Keratinocyte (primary cell): ENCODE results near the gene HCN1. TPM values are rescaled to one million over a fixed set of nuclear protein-coding genes. Genes with fewer than 3 reads are reported as not detected.

Experiments used
- DNase-seq: peaks from one replicate; pipeline ENCODE4 v3.0.0-alpha.2; 2011; ENCODE audit warnings: low read depth, missing footprints, low spot score
- FAIRE-seq: peaks from 2 replicates; lab custom pipeline; 2011; peaks lifted over from hg19 to GRCh38; lab: Jason Lieb, UNC
- H2AFZ ChIP-seq: 2 replicates; pipeline ENCODE4 v1.6.0; 2012; ENCODE audit warnings: low read length, control low read depth, inconsistent platforms; ENCODE audit not compliant: control insufficient read depth
- H3K27ac ChIP-seq: 2 replicates; pipeline ENCODE4 v1.5.1; 2011; ENCODE audit warnings: low read length; ENCODE audit not compliant: control insufficient read depth, insufficient read depth
- H3K27me3 ChIP-seq: 3 replicates; pipeline ENCODE4 v1.6.0; 2011; ENCODE audit warnings: low read length; ENCODE audit not compliant: control insufficient read depth, insufficient read depth; ENCODE audit errors: extremely low read depth
- H3K36me3 ChIP-seq, 2 experiments: 2 replicates in 1 of 2; 3 replicates in 1 of 2; pipeline ENCODE4 v1.5.1; 2011; ENCODE audit warnings: low read length in 2 of 2, mild to moderate bottlenecking in 1 of 2; ENCODE audit not compliant: control insufficient read depth in 2 of 2, insufficient read depth in 2 of 2; ENCODE audit errors: extremely low read depth in 1 of 2
- H3K4me1 ChIP-seq: 3 replicates; pipeline ENCODE4 v1.5.1; 2011; ENCODE audit warnings: low read length; ENCODE audit not compliant: control insufficient read depth, insufficient read depth; ENCODE audit errors: extremely low read depth
- H3K4me2 ChIP-seq: 3 replicates; pipeline ENCODE4 v1.6.0; 2011; ENCODE audit warnings: low read depth, low read length; ENCODE audit not compliant: control insufficient read depth, insufficient read depth; ENCODE audit errors: extremely low read depth
- H3K4me3 ChIP-seq, 3 experiments: fragments of 200-600 bp in 1 of 3; sonication (generic) in 1 of 3; 2 replicates in 2 of 3; 3 replicates in 1 of 3; pipeline ENCODE4 v1.5.1; 2011 to 2016; ENCODE audit warnings: low read length in 3 of 3, mild to moderate bottlenecking in 3 of 3, control low read depth in 2 of 3, inconsistent platforms in 1 of 3, low read depth in 1 of 3, mixed read lengths in 1 of 3, mixed run types in 1 of 3, moderate library complexity in 1 of 3; ENCODE audit not compliant: control insufficient read depth in 2 of 3, insufficient read depth in 2 of 3; ENCODE audit errors: extremely low read depth in 1 of 3
- H3K79me2 ChIP-seq: 2 replicates; pipeline ENCODE4 v1.6.0; 2012; ENCODE audit warnings: low read length; ENCODE audit not compliant: control insufficient read depth, insufficient read depth
- H3K9ac ChIP-seq: 3 replicates; pipeline ENCODE4 v1.6.0; 2011; ENCODE audit warnings: low read length; ENCODE audit not compliant: control insufficient read depth, insufficient read depth; ENCODE audit errors: extremely low read depth
- H3K9me1 ChIP-seq: 3 replicates; pipeline ENCODE4 v1.6.0; 2011; ENCODE audit warnings: low read length; ENCODE audit not compliant: control insufficient read depth, insufficient read depth; ENCODE audit errors: extremely low read depth
- H3K9me3 ChIP-seq: 2 replicates; pipeline ENCODE4 v1.5.1; 2012; ENCODE audit warnings: low read depth, low read length; ENCODE audit not compliant: control insufficient read depth
- H4K20me1 ChIP-seq: 3 replicates; pipeline ENCODE4 v1.6.0; 2011; ENCODE audit warnings: low read length; ENCODE audit not compliant: control insufficient read depth, insufficient read depth; ENCODE audit errors: extremely low read depth
- EZH2 ChIP-seq: IDR thresholded peaks from one replicate; pipeline ENCODE4 v1.6.1; 2012; ENCODE audit warnings: inconsistent platforms, mild to moderate bottlenecking, low read length, moderate library complexity
- dilution Hi-C: fragments of 300-500 bp; cut with MboI; formaldehyde crosslinking; loops from one replicate; pipeline ENCODE4 v1.7.0; 2020; ENCODE audit warnings: low sequenced_read_pairs; ENCODE audit not compliant: extremely low pct_ligation_motif_present
- polyA plus RNA-seq, 5 experiments: library from polyadenylated mRNA; depleted of rRNA in 3 of 5; stranded (reverse) in 3 of 5; stranded (forward) in 1 of 5; unstranded in 1 of 5; fragments of >200 nt; gene quantifications; 1 replicate in 1 of 5; 2 replicates in 3 of 5; 3 replicates in 1 of 5; pipeline versions ENCODE4 v1.2.1 to v1.2.3, GENCODE V29; 2011 to 2012; ENCODE audit warnings: missing spikeins in 2 of 5, low read depth in 1 of 5, low replicate concordance in 1 of 5
- TF ChIP-seq, protein P1 (sequence below), 3 experiments: IDR thresholded peaks in 1 of 3; conservative IDR thresholded peaks in 1 of 3; optimal IDR thresholded peaks in 1 of 3; 2 replicates in 2 of 3; 3 replicates in 1 of 3; pipeline versions ENCODE3 to v1.5.1; 2011; ENCODE audit warnings: low read length in 3 of 3, mild to moderate bottlenecking in 3 of 3, moderate library complexity in 2 of 3, control low read depth in 1 of 3, inconsistent platforms in 1 of 3; ENCODE audit not compliant: insufficient read depth in 2 of 3; ENCODE audit errors: extremely low read depth in 1 of 3

Gene HCN1
- polyA plus RNA-seq, 1 donor (not counting 4 experiments of a cell fraction or from before 2014, with no cell fraction given) = not detected

DNA sequence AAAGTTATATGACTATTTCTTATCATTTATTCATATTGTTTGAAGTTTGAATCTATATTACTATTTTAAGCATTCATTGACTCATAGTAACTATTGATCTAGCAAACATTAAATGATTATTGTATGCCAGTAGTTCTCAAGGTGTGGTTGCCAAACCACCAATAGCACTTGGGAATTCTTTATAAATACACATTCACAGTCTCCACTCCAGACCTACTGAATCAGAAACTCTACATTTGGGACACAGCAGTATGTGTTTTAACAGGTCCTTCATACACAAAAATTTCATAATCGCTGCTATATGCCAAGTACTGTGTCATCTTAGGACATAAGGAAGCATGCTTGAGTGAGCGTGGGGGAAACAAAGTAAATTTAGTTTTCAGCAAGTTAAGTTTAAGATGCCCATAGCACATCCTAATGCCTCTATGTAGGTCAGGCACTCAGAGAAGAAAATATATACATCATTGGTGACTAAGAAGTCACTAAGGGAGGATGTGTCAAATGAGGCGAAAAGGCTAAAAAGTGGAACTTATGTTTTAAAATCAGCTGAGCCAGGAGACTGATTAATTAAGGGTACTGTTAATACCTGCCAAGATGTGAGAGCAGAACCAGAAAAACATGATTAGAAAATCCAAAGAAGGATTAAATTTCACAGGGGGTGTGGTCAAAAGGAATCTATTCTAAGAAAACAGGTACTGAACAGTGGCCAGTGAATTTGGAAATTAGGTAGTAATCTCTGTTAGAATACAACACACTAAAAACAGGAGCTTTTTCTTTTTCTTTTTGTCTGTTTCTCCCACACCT, 340.8 kb downstream of the HCN1 start:
- no peaks in the 10 kb centered on the region for H3K27me3 ChIP-seq
- H3K4me1 ChIP-seq = no peaks in the 10 kb centered on the region
- H3K27ac ChIP-seq = no peak overlapping the region
- TF ChIP-seq, protein P1, sequence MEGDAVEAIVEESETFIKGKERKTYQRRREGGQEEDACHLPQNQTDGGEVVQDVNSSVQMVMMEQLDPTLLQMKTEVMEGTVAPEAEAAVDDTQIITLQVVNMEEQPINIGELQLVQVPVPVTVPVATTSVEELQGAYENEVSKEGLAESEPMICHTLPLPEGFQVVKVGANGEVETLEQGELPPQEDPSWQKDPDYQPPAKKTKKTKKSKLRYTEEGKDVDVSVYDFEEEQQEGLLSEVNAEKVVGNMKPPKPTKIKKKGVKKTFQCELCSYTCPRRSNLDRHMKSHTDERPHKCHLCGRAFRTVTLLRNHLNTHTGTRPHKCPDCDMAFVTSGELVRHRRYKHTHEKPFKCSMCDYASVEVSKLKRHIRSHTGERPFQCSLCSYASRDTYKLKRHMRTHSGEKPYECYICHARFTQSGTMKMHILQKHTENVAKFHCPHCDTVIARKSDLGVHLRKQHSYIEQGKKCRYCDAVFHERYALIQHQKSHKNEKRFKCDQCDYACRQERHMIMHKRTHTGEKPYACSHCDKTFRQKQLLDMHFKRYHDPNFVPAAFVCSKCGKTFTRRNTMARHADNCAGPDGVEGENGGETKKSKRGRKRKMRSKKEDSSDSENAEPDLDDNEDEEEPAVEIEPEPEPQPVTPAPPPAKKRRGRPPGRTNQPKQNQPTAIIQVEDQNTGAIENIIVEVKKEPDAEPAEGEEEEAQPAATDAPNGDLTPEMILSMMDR (optimal IDR thresholded peaks at IDR 0.05 in 1 of 3, IDR thresholded peaks at IDR 0.05 in 1 of 3, conservative IDR thresholded peaks at IDR 0.05 in 1 of 3; ENCODE audit: extremely low read depth in 1 of 3, insufficient read depth in 2 of 3, low read length in 3 of 3) = no peak
- no peak for TF ChIP-seq EZH2
- dilution Hi-C loops = no loop called here
- FAIRE-seq (no peak), DNase-seq (no peak)
- H4K20me1 ChIP-seq = no peaks in the 10 kb centered on the region
- H3K9ac ChIP-seq = no peak overlapping the region
- H3K4me3 ChIP-seq = no peak overlapping the region
- H3K9me3 ChIP-seq = no peaks in the 10 kb centered on the region
- no peak overlapping the region for H3K4me2 ChIP-seq
- H3K36me3 ChIP-seq = no peaks in the 10 kb centered on the region
- H3K9me1 ChIP-seq = no peaks in the 10 kb centered on the region
- no peaks in the 10 kb centered on the region for H3K79me2 ChIP-seq
- H2AFZ ChIP-seq = no peak overlapping the region

DNA sequence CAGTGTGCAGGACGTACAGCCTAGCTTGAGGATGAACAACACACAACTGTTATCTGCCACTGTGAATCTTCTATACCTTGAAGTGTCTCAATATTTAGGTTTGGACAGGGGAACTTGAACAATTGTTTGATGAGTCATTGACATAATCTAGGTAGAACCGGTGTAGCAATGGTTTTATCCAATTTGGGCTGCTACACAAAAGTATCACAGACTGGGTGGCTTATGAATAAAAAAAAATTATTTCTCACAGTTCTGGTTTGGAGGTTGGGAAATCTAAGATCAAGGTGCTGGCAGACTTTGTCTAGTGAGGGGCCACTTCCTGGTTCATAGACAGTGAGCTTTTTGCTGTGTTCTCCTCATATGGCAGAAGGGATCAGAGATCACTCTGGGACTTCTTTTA, 359.7 kb downstream of the HCN1 start:
- H3K4me3 ChIP-seq = no peak overlapping the region
- H3K9ac ChIP-seq = no peak overlapping the region
- no peak overlapping the region for H3K4me2 ChIP-seq
- FAIRE-seq = no peak
- H2AFZ ChIP-seq = no peak overlapping the region
- H3K27ac ChIP-seq = no peak overlapping the region
- TF ChIP-seq, protein P1 (optimal IDR thresholded peaks at IDR 0.05 in 1 of 3, IDR thresholded peaks at IDR 0.05 in 1 of 3, conservative IDR thresholded peaks at IDR 0.05 in 1 of 3; ENCODE audit: extremely low read depth in 1 of 3, insufficient read depth in 2 of 3, low read length in 3 of 3) = no peak
- no peak for TF ChIP-seq EZH2
- H3K9me1 ChIP-seq = no peaks in the 10 kb centered on the region
- no peaks in the 10 kb centered on the region for H3K79me2 ChIP-seq
- H3K36me3 ChIP-seq = no peaks in the 10 kb centered on the region
- DNase-seq = no peak
- H4K20me1 ChIP-seq = no peaks in the 10 kb centered on the region
- H3K27me3 ChIP-seq = no peaks in the 10 kb centered on the region
- dilution Hi-C loops = no loop called here
- H3K9me3 ChIP-seq = no peaks in the 10 kb centered on the region
- no peaks in the 10 kb centered on the region for H3K4me1 ChIP-seq
